Left ventricle myocardium inferior (tissue), 1 donor: ENCODE measurements around the gene ZBTB26. TPM values are rescaled to one million over a fixed set of nuclear protein-coding genes. Genes with fewer than 3 reads are reported as not detected.
A peak's percentile ranks its signal among the peaks of the same experiment; 100 is the strongest.
"Not testable (repeated sequence)": the region's sequence is repeated elsewhere in the genome, so short reads cannot be mapped to it uniquely, and the experiment has no call there.

ENCODE experiments used
- DNase-seq: peaks from one replicate; pipeline ENCODE4 v3.0.0-alpha.2; 2020
- H3K27ac ChIP-seq: fragments of 200-600 bp; replicated peaks from 2 replicates; pipeline ENCODE4 v1.8.0; 2021
- H3K27me3 ChIP-seq: fragments of 200-600 bp; 2 replicates; pipeline ENCODE4 v1.8.0; 2021; ENCODE audit warnings: low read depth
- H3K36me3 ChIP-seq: fragments of 200-600 bp; 2 replicates; pipeline ENCODE4 v1.8.0; 2021
- H3K4me1 ChIP-seq: fragments of 200-600 bp; 2 replicates; pipeline ENCODE4 v1.8.0; 2021
- H3K4me3 ChIP-seq: fragments of 200-600 bp; 2 replicates; pipeline ENCODE4 v1.8.0; 2021; ENCODE audit warnings: mild to moderate bottlenecking, moderate library complexity
- H3K9me3 ChIP-seq: fragments of 200-600 bp; replicated peaks from 2 replicates; pipeline ENCODE4 v1.8.0; 2021
- intact Hi-C: fragments of 100-400 bp; cut with micrococcal nuclease; formaldehyde crosslinking; loops from one replicate; pipeline ENCODE4 v1.11.0; 2022
- total RNA-seq: library from RNA; stranded (reverse); fragmentation: NEBNext Ultra II Directional; extraction: Animal tissue kit (Norgen Biotek cat#: 25700); gene quantifications from one replicate; pipeline ENCODE4 v1.2.1, GENCODE V29; 2021
- TF ChIP-seq, protein P1 (sequence below): fragments of 200-600 bp; IDR thresholded peaks from 2 replicates; pipeline ENCODE4 v1.8.0; 2021; ENCODE audit warnings: antibody characterized with exemption, mild to moderate bottlenecking, borderline replicate concordance
- donor health status: DM: no; HTN: yes; CAD: no; lungs with severe emphysema.

Gene ZBTB26
- total RNA-seq, 1 donor from 2014 or later = 5.4 TPM

- no peak overlapping the region for H3K4me3 ChIP-seq
- H3K9me3 ChIP-seq = no peaks in the 10 kb centered on the region
- DNase-seq = no peak
- H3K27ac ChIP-seq = no peak overlapping the region
- intact Hi-C loops = no loop called here
- peaks cover 30% of the 10 kb centered on the region for H3K36me3 ChIP-seq
- H3K27me3 ChIP-seq = no peaks in the 10 kb centered on the region
- peaks cover 5% of the 10 kb centered on the region for H3K4me1 ChIP-seq
- TF ChIP-seq, protein P1, sequence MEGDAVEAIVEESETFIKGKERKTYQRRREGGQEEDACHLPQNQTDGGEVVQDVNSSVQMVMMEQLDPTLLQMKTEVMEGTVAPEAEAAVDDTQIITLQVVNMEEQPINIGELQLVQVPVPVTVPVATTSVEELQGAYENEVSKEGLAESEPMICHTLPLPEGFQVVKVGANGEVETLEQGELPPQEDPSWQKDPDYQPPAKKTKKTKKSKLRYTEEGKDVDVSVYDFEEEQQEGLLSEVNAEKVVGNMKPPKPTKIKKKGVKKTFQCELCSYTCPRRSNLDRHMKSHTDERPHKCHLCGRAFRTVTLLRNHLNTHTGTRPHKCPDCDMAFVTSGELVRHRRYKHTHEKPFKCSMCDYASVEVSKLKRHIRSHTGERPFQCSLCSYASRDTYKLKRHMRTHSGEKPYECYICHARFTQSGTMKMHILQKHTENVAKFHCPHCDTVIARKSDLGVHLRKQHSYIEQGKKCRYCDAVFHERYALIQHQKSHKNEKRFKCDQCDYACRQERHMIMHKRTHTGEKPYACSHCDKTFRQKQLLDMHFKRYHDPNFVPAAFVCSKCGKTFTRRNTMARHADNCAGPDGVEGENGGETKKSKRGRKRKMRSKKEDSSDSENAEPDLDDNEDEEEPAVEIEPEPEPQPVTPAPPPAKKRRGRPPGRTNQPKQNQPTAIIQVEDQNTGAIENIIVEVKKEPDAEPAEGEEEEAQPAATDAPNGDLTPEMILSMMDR = no peak
Observed at GRCh38 chr9:122923947-122924346, 7.4 kb downstream of the ZBTB26 start.

DNA sequence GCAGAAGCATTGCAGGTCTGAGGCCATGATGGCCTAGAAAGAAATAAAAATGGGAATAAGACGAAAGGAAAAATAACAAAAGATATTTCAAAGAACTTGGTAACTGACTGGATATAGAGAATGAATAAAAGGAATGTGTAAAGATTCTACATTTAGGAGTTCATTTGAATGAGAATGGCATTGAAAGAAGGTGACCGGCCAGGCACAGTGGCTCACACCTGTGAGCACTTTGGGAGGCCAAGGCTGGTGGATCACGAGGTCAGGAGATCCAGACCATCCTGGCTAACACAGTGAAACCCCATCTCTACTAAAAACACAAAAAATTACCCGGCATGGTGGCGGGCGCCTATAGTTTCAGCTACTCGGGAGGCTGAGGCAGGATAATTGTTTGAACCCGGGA, 8.6 kb downstream of the ZBTB26 start:
- H3K27me3 ChIP-seq = no peaks in the 10 kb centered on the region
- no peak for DNase-seq
- H3K9me3 ChIP-seq = no peaks in the 10 kb centered on the region
- no peak overlapping the region for H3K27ac ChIP-seq
- peaks cover 32% of the 10 kb centered on the region for H3K36me3 ChIP-seq
- H3K4me1 ChIP-seq = no peaks in the 10 kb centered on the region
- H3K4me3 ChIP-seq = no peak overlapping the region
- TF ChIP-seq, protein P1 = no peak
- intact Hi-C loops = no loop called here

GRCh38 chr9:122918310-122918709, 13.0 kb downstream of the ZBTB26 start:
- Histone ChIP-seq H3K27ac (no peak overlapping the region), H3K4me1 (peaks cover 7% of the 10 kb centered on the region), H3K36me3 (peaks cover 28% of the 10 kb centered on the region), H3K27me3 (no peaks in the 10 kb centered on the region), H3K4me3 (no peak overlapping the region), H3K9me3 (no peaks in the 10 kb centered on the region)
- TF ChIP-seq, protein P1 = no peak
- DNase-seq = no peak
- intact Hi-C loops = no loop called here

GRCh38 chr9:122912964-122913673, 18.2 kb downstream of the ZBTB26 start, which contains the start of gene ZBTB6:
Gene ZBTB6 (minus strand): TSS chr9:122913323. CDS start chr9:122912072, 1,251 bp downstream.
- peaks cover 28% of the 10 kb centered on the region for H3K4me1 ChIP-seq

GRCh38 chr9:122912671-122912963, 18.7 kb downstream of the ZBTB26 start:
- no peaks in the 10 kb centered on the region for H3K9me3 ChIP-seq
- H3K27ac ChIP-seq = peak overlapping the region; percentile 88
- intact Hi-C loops = no loop called here
- TF ChIP-seq, protein P1 = no peak
- peaks cover 23% of the 10 kb centered on the region for H3K36me3 ChIP-seq
- H3K27me3 ChIP-seq = no peaks in the 10 kb centered on the region
- peaks cover 28% of the 10 kb centered on the region for H3K4me1 ChIP-seq
- H3K4me3 ChIP-seq = peak overlapping the region; percentile 89
- no peak for DNase-seq

More at GRCh38 chr9:122912964-122913673, 18.2 kb downstream of the ZBTB26 start, which contains the start of gene ZBTB6:
- H3K27me3 ChIP-seq = no peaks in the 10 kb centered on the region
- intact Hi-C loops = no loop called here
- H3K36me3 ChIP-seq = peaks cover 23% of the 10 kb centered on the region
- DNase-seq = peak; percentile 64
- H3K9me3 ChIP-seq = no peaks in the 10 kb centered on the region
- TF ChIP-seq, protein P1 = no peak
- peak within 1 kb of the TSS; percentile 89 for H3K4me3 ChIP-seq
- H3K27ac ChIP-seq = peak within 1 kb of the TSS; percentile 88

GRCh38 chr9:122906122-122906521, 25.2 kb downstream of the ZBTB26 start:
- H3K4me3 ChIP-seq, DNase-seq, H3K9me3 ChIP-seq, H3K27me3 ChIP-seq, intact Hi-C loops, H3K27ac ChIP-seq: not testable (repeated sequence)
- Histone ChIP-seq H3K36me3 (peaks cover 17% of the 10 kb centered on the region), H3K4me1 (peaks cover 40% of the 10 kb centered on the region)
